Head of caudate nucleus (tissue), 42 donors: ENCODE results near the gene FLG2.
A peak's percentile ranks its signal among the peaks of the same experiment; 100 is the strongest.
"Not testable (repeated sequence)": the region's sequence is repeated elsewhere in the genome, so short reads cannot be mapped to it uniquely, and the experiment has no call there.

ENCODE experiments used
- DNase-seq, 42 donors: peaks; one replicate each; pipeline versions ENCODE4 v3.0.0 to v3.0.0-alpha.2; 2020 to 2021; ENCODE audit warnings: mixed read lengths in 7 of 42
- intact Hi-C: fragments of 100-400 bp; cut with DNase I; formaldehyde crosslinking; loops from one replicate; pipeline ENCODE4 v1.15.0; 2022

Gene FLG2

DNA sequence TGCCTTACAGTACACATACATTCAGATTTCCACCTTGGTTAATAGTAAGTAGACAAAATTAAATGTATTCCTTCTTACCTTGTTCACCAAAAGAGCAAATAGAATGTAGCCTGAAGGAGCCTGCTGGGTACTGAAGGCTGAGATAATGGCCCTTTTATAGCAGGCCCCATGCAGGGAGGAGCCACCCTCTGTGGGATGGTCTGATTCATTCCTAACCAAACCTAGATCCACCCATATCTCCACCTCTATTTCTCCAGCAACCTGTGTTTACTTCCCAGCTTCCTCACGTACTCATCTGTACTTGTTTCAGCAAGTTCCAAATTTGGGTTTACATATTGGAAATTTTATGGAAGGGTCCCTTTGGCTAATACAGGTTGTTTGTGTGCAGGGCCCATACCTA is 34.7 kb downstream of the FLG2 start, which contains the start of gene FLG:
TSS of gene FLG (minus strand) at position 129 of the 400 bp plus-strand sequence. CDS start 9,783 bp downstream, outside the sequence.
- intact Hi-C loops: no loop called here
- DNase-seq: no peak

GRCh38 chr1:152313970-152314369 is 45.8 kb downstream of the FLG2 start:
- no peak for DNase-seq

GRCh38 chr1:152313319-152313801 is 46.4 kb downstream of the FLG2 start:
- intact Hi-C loops: no loop called here
- peak in 2 of 42 donors; percentile 4 to 31 for DNase-seq

More at GRCh38 chr1:152313970-152314369, 45.8 kb downstream of the FLG2 start:
- intact Hi-C loops: no loop called here

DNA sequence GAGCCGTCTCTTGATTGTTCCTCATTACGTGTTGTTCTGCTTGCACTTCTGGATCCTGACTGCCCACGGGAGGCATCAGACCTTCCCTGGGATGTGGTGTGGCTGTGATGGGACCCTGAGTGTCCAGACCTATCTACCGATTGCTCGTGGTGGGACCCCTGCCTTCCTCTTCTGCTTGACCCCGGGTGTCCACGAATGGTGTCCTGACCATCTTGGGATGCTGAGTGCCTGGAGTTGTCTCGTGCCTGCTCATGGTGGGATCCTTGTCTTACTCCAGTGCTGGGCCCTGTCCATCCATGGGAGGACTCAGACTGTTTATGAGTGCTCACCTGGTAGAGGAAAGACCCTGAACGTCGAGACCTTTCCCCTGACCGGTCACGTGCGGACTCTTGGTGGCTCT is 47.6 kb downstream of the FLG2 start:
- intact Hi-C loops, DNase-seq: not testable (repeated sequence)

- intact Hi-C loops: no loop called here
- DNase-seq: no peak
Observed at GRCh38 chr1:152309955-152310354, 49.9 kb downstream of the FLG2 start.

DNA sequence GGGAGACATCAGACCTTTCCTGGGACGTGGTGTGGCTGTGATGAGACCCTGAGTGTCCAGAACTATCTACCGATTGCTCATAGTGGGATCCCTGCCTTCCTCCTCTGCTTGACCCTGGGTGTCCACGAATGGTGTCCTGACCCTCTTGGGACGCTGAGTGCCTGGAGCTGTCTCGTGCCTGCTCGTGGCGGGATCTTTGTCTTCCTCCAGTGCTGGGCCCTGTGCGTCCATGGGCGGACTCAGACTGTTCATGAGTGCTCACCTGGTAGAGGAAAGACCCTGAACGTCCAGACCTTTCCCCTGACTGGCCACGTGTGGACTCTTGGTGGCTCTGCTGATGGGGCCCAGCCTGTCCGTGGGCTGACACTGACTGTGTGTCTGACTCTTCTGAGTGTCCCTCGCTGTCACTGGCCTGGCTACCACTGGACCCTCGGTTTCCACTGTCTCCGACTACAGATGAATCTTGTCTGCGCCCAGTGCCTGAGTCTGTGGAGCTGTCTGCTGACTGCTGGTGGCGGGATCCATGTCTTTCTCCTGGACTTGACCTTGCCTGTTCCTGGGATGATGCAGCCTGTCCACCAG is 50.4 kb downstream of the FLG2 start:
- intact Hi-C loops, DNase-seq: not testable (repeated sequence)

GRCh38 chr1:152308758-152309157 is 51.0 kb downstream of the FLG2 start:
- DNase-seq: peak in 1 of 42 donors; percentile 9

DNA sequence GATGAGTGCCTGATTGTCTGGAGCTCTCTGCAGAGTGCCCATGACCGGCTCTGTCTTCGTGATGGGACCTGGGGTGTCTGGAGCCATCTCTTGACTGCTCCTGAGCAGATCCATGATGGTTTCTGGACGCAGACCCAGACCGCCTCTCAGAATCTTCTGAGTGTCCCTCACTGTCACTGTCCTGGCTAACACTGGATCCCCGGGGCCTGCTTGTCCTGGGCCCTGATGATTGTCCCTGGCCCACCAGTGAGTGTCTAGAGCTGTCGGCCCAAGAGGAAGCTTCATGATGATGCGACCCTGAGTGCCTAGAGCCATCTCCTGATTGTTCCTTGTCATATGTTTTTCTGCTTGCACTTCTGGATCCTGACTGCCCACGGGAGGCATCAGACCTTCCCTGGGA is 51.8 kb downstream of the FLG2 start:
- intact Hi-C loops, DNase-seq: not testable (repeated sequence)

More at GRCh38 chr1:152308758-152309157, 51.0 kb downstream of the FLG2 start:
- intact Hi-C loops: not testable (repeated sequence)

GRCh38 chr1:152306123-152306522 is 53.7 kb downstream of the FLG2 start:
- DNase-seq, intact Hi-C loops: not testable (repeated sequence)

DNA sequence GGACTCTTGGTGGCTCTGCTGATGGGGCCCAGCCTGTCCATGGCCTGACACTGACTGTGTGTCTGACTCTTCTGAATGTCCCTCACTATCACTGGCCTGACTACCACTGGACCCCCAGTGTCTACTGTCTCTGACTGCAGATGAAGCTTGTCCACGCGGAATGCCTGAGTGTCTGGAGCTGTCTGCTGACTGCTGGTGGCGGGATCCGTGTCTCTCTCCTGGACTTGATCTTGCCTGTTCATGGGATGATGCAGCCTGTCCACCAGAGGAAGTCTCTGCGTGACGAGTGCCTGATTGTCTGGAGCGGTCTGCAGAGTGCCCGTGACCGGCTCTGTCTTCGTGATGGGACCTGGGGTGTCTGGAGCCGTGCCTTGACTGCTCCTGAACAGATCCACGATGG is 55.0 kb downstream of the FLG2 start:
- DNase-seq, intact Hi-C loops: not testable (repeated sequence)

- intact Hi-C loops, DNase-seq: not testable (repeated sequence)
Observed at GRCh38 chr1:152303139-152303872, 56.5 kb downstream of the FLG2 start.
